Fibroblast of lung (primary cell): Measurements from ENCODE around the gene RAD52. TPM values are rescaled to one million over a fixed set of nuclear protein-coding genes. Genes with fewer than 3 reads are reported as not detected.

ENCODE experiments used
- DNase-seq, 2 donors: peaks; one replicate each; pipeline versions ENCODE4 v3.0.0 to v3.0.0-alpha.2; 2010; ENCODE audit warnings: low read depth in 2 of 2
- H2AFZ ChIP-seq: 2 replicates; pipeline ENCODE4 v1.5.1; 2012; ENCODE audit warnings: low read length, control low read depth, inconsistent platforms
- H3K27ac ChIP-seq: 2 replicates; pipeline ENCODE4 v1.5.1; 2011; ENCODE audit warnings: low read length, control low read depth; ENCODE audit not compliant: insufficient read depth
- H3K27me3 ChIP-seq: 2 replicates; pipeline ENCODE4 v1.5.1; 2011; ENCODE audit warnings: mild to moderate bottlenecking, low read length; ENCODE audit not compliant: control insufficient read depth, insufficient read depth
- H3K36me3 ChIP-seq: 2 replicates; pipeline ENCODE4 v1.5.1; 2011; ENCODE audit warnings: low read length; ENCODE audit not compliant: control insufficient read depth, insufficient read depth
- H3K4me1 ChIP-seq: 2 replicates; pipeline ENCODE4 v1.5.1; 2011; ENCODE audit warnings: low read length; ENCODE audit not compliant: control insufficient read depth, insufficient read depth; ENCODE audit errors: extremely low read depth
- H3K4me2 ChIP-seq: 2 replicates; pipeline ENCODE4 v1.5.1; 2011; ENCODE audit warnings: low read length, control low read depth; ENCODE audit not compliant: insufficient read depth; ENCODE audit errors: extremely low read depth
- H3K4me3 ChIP-seq, 4 experiments: fragments of 200-600 bp in 1 of 4; sonication (generic) in 1 of 4; replicated peaks in 1 of 4; 2 replicates each; pipeline ENCODE4 v1.5.1; 2011 to 2016; ENCODE audit warnings: low read length in 4 of 4, low read depth in 3 of 4, mild to moderate bottlenecking in 3 of 4, control low read depth in 2 of 4, inconsistent platforms in 1 of 4, mixed read lengths in 1 of 4; ENCODE audit not compliant: insufficient read depth in 1 of 4; ENCODE audit errors: control extremely low read depth in 1 of 4
- H3K79me2 ChIP-seq: 2 replicates; pipeline ENCODE4 v1.5.1; 2012; ENCODE audit warnings: mild to moderate bottlenecking, low read length, inconsistent platforms; ENCODE audit not compliant: control insufficient read depth, insufficient read depth
- H3K9ac ChIP-seq: 2 replicates; pipeline ENCODE4 v1.5.1; 2011; ENCODE audit warnings: mild to moderate bottlenecking, low read length, control low read depth; ENCODE audit not compliant: insufficient read depth
- H3K9me3 ChIP-seq: 2 replicates; pipeline ENCODE4 v1.5.1; 2012; ENCODE audit warnings: low read depth, low read length; ENCODE audit not compliant: control insufficient read depth, insufficient read depth
- H4K20me1 ChIP-seq: 2 replicates; pipeline ENCODE4 v1.5.1; 2011; ENCODE audit warnings: low read length; ENCODE audit not compliant: control insufficient read depth, insufficient read depth; ENCODE audit errors: extremely low read depth
- CTCF ChIP-seq, 2 donors: IDR thresholded peaks in 1 of 2; conservative IDR thresholded peaks in 1 of 2; 1 replicate in 1 of 2; 2 replicates in 1 of 2; pipeline ENCODE4 v1.5.1; 2011 to 2012; ENCODE audit warnings: low read length in 2 of 2, control low read depth in 1 of 2, inconsistent platforms in 1 of 2, low read depth in 1 of 2, mild to moderate bottlenecking in 1 of 2
- EZH2 ChIP-seq: IDR thresholded peaks from 2 replicates; pipeline ENCODE4 v1.5.1; 2012; ENCODE audit warnings: low read length, control low read depth, mild to moderate bottlenecking; ENCODE audit errors: missing control alignments
- polyA plus RNA-seq, 2 donors: library from polyadenylated mRNA; depleted of rRNA in 1 of 2; stranded (reverse) in 1 of 2; unstranded in 1 of 2; fragments of >200 nt; gene quantifications; 2 replicates each; pipeline ENCODE4 v1.2.1, GENCODE V29; 2011 to 2012; ENCODE audit warnings: missing spikeins in 1 of 2
- total RNA-seq: library from RNA; depleted of rRNA; stranded (reverse); fragments of >200 nt; gene quantifications from 2 replicates; pipeline ENCODE4 v1.2.1, GENCODE V29; 2014

The RAD52 gene
- total and polyA plus RNA-seq, 2 donors (not counting 1 experiment from before 2014, with no cell fraction given) = 7.3 to 19.2 TPM

GRCh38 chr12:894226-894625, 55.3 kb downstream of the RAD52 start:
- Histone ChIP-seq H3K9me3 (no peaks in the 10 kb centered on the region), H3K27me3 (no peaks in the 10 kb centered on the region), H3K4me2 (no peak overlapping the region), H3K36me3 (peaks cover 8% of the 10 kb centered on the region), H3K79me2 (no peaks in the 10 kb centered on the region), H3K4me3 (no peak overlapping the region), H4K20me1 (no peaks in the 10 kb centered on the region), H3K9ac (no peak overlapping the region), H3K27ac (no peak overlapping the region), H2AFZ (no peak overlapping the region), H3K4me1 (peaks cover 4% of the 10 kb centered on the region)
- no peak for TF ChIP-seq CTCF (conservative IDR thresholded peaks at IDR 0.05 in 1 of 2, IDR thresholded peaks at IDR 0.05 in 1 of 2; ENCODE audit: low read depth in 1 of 2, low read length in 2 of 2)
- no peak for TF ChIP-seq EZH2
- no peak for DNase-seq

- Histone ChIP-seq H3K27ac (no peak overlapping the region), H2AFZ (no peak overlapping the region), H3K36me3 (peaks cover 17% of the 10 kb centered on the region), H4K20me1 (no peaks in the 10 kb centered on the region), H3K9ac (no peak overlapping the region), H3K4me1 (no peaks in the 10 kb centered on the region), H3K4me3 (no peak overlapping the region), H3K27me3 (no peaks in the 10 kb centered on the region), H3K9me3 (no peaks in the 10 kb centered on the region), H3K4me2 (no peak overlapping the region), H3K79me2 (no peaks in the 10 kb centered on the region)
- DNase-seq = no peak
- no peak for TF ChIP-seq EZH2
Observed at GRCh38 chr12:886206-886605, 63.3 kb downstream of the RAD52 start.

DNA sequence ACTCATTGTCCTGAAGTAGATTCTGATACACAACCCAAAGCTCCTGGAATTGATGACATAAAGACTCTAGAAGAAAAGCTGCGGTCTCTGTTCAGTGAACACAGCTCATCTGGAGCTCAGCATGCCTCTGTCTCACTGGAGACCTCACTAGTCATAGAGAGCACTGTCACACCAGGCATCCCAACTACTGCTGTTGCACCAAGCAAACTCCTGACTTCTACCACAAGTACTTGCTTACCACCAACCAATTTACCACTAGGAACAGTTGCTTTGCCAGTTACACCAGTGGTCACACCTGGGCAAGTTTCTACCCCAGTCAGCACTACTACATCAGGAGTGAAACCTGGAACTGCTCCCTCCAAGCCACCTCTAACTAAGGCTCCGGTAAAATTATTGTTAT, 63.8 kb downstream of the RAD52 start:
- no peak for DNase-seq
- H3K27ac ChIP-seq = no peak overlapping the region
- H3K9ac ChIP-seq = no peak overlapping the region
- no peaks in the 10 kb centered on the region for H3K27me3 ChIP-seq
- H3K4me2 ChIP-seq = no peak overlapping the region
- H3K4me3 ChIP-seq = no peak overlapping the region
- H3K36me3 ChIP-seq = peaks cover 17% of the 10 kb centered on the region
- H2AFZ ChIP-seq = no peak overlapping the region
- no peaks in the 10 kb centered on the region for H3K79me2 ChIP-seq
- TF ChIP-seq CTCF (conservative IDR thresholded peaks at IDR 0.05 in 1 of 2, IDR thresholded peaks at IDR 0.05 in 1 of 2; ENCODE audit: low read depth in 1 of 2, low read length in 2 of 2) = no peak
- no peaks in the 10 kb centered on the region for H3K9me3 ChIP-seq
- H4K20me1 ChIP-seq = no peaks in the 10 kb centered on the region
- H3K4me1 ChIP-seq = no peaks in the 10 kb centered on the region
